Putamen (tissue), 1 donor: ENCODE data around the gene ITGA3.
"Not testable (repeated sequence)": the region's sequence is repeated elsewhere in the genome, so short reads cannot be mapped to it uniquely, and the experiment has no call there.

Experiments used
- DNase-seq: peaks from one replicate; pipeline ENCODE4 v3.0.0-alpha.2; 2016; ENCODE audit warnings: low spot score

The ITGA3 gene

GRCh38 chr17:50035421-50035879 lies 20.5 kb upstream of the ITGA3 start:
- DNase-seq: no peak

DNA sequence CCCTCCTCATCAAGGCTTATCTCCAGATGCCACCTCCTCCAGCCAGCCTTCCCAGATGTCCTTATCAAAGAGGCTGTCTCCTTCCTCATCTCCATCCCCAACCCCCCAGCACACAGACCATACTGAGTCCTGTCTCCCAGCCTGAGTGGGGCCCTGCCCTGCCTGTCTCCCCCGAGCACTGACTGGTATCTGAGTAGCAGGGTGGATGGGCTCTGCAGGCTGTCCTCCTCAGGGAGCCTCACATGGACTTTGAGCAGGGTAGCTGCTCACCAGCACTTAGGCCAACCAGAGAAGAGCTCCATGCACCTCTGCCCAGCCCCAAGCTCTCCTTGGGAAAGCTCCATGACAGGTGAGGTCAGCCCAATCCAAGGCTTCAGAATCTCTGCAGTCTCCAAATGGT lies 20.0 kb upstream of the ITGA3 start:
- no peak for DNase-seq

- DNase-seq: no peak
Observed at GRCh38 chr17:50036455-50037261, 19.3 kb upstream of the ITGA3 start.

- DNase-seq: no peak
Observed at GRCh38 chr17:50037321-50038107, 18.4 kb upstream of the ITGA3 start.

- DNase-seq: no peak
Observed at GRCh38 chr17:50039058-50039457, 16.9 kb upstream of the ITGA3 start.

GRCh38 chr17:50040496-50040895 lies 15.4 kb upstream of the ITGA3 start:
- DNase-seq: not testable (repeated sequence)

GRCh38 chr17:50042211-50042610 lies 13.7 kb upstream of the ITGA3 start:
- no peak for DNase-seq

DNA sequence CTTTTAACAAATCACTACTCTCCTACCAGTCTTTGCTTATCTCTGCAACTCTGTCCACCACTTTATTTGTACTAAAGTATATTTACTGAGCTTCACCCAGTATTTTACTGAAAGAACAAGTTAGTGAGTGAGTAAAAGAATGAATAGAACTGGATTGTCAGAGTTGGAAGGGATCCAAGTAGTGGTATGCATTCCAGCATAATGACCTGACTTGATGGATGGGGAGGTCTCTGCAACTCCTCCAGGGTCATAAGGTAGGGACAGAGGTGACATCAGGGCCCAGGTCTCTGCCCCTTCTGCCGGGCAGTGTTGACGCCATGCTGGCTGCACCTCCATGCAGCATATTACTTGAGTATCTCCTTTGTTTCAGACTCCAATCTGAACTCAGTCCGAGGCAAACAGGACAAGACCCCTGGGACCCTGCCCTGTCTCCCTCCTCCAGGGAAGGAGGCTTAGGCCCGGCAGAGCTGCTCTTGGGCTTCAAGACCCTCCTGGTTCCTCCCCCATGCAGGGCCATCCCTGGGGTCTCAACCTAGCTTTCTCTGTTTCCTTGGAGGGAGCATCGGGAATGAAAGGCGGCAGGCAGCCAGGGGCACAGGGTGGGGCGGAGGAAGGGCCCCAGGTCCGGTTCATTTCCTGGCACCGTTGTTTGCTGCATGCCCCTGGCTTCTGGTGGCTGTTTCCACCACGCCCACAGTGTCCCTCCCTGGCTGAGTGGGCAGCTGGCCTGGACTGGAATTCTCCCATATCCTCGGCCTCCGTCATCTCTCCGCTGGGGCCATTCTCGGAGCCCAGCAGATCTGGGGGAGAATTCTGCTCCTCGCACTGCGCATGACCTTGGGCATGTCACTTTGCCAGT lies 12.4 kb upstream of the ITGA3 start:
- no peak for DNase-seq

DNA sequence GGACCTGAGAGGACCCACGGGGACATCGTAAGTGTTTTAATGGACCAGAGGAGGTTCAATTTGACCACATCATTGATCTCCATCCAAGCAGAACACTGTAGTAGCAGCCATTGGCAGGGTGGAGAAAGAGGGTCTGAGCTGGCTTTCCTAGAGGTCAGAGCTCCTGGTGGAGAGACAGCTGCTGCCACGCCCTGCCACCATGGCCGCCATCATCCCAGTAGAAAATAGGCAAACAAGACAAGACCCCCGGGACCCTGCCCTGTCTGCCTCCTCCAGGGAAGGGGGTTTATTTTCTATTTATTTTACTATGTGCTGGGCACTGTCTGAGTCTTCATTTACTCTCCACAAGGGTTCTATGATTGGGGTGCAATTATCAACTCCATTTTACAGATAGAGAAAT lies 11.4 kb upstream of the ITGA3 start:
- DNase-seq: no peak

DNA sequence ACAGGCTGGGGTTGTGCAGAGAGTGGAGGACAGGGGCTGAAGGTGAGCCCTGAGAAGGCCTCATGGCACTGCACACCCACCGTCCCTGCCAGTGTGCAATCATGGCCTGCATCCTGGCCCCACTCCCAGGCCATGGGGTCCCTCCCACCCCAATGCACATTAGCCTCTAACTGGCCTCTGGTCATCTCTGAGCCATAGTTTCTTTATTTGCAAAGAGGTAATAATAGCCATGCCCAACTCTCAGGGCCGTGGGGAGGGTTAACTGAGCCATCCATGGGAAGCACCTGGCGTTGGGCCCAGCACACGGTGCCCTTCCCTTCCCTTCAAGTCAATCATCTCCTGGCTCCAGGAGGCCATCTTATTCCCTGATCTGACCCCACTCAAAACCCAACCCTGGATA lies 10.8 kb upstream of the ITGA3 start:
- DNase-seq: no peak

DNA sequence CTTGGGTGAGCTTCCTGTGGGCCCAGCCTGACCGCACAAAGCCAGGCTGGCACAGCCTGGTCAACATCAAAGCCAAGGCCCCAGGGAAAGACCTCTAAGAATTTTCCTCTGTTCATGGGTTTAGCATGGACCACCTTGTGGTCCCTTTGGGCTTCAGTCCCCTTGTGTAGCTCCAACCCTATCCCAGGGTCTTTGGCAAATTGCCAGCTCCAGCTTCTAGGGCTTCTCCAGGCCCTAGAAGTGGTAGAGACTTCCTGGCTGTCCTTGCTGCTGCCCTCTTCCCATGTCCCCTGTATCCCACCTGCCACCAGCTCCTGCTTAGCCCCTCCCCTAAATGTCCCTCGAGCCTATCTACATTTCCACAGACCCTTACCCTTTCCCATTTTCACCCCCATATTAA lies 9.7 kb upstream of the ITGA3 start:
- no peak for DNase-seq

GRCh38 chr17:50046667-50047066 lies 9.2 kb upstream of the ITGA3 start:
- DNase-seq: no peak

DNA sequence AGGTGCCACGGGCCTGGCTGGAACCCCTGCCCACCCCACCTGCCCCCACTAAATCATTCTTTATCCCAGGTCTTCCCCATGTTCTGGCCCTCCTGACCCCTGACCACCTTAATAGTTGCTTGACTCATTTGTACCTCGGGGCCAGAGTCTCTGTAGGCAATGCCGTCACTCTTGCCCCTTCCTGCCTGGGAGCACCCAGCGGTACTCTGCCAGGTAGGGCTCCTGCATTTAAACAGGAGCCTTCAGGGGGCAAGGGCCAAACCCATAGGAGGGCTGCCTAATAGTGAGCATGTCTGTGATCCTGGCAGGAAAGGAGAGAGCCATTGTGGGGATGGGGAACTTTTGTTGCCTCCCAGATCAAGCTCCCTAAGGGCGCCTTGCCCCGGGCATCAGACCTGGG lies 8.8 kb upstream of the ITGA3 start:
- DNase-seq: no peak

DNA sequence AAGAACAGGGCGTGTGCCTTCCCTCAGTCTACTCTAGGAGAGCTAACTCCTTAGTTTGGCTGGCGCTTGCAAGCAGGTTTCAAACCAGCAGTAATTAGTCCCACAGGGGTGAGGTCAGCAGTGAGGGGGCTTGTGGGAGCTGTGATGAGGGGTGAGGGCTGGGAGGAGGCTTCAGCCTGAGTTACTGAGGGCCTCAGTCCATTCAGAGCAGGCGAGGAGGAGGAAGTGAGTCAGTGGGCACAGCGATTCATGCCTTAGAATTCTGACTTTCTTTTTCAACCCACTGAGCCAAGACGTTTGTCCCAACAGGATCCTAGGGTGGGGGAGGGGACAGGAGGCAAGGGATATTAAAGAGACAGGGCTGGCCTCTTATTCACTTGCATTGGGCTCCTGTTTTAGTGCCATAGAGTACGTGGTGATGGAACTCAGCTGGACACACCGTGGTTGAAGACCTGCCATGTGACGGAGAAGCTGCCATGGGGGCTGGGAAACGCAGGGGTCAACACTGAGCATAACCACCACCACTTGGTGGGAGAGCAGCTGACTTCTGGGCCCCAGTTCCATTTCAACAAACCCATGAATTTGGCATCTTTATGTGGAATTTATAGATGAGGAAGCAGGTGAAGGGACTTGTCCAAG lies 8.3 kb upstream of the ITGA3 start:
- no peak for DNase-seq

DNA sequence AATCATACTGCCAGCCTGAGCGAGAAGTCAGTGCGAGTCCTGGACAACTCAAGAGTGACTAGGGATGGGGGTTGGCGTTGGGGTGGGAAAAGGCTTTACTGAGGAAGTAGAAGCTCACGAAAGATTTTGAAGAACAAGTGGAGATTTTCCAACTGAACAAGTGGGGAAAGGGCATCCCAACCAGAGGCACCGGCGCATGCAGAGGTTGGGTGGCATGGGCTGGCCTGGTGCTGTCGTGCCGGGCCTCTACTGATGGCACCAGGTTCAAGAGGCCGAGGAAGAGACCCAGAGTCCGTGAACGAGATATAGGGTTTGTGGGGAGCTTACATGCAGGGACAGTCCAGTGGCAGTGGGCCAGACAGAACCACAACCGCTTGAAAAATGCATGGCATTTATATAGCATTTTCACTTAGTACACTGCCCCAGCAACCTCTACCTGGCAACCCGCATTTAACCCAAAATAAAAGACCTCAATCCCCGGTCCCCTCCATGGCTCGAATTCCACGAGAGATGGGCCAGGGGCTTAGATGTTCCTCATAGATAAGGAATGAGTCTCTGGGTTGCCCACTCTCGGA lies 7.7 kb upstream of the ITGA3 start:
- no peak for DNase-seq

DNA sequence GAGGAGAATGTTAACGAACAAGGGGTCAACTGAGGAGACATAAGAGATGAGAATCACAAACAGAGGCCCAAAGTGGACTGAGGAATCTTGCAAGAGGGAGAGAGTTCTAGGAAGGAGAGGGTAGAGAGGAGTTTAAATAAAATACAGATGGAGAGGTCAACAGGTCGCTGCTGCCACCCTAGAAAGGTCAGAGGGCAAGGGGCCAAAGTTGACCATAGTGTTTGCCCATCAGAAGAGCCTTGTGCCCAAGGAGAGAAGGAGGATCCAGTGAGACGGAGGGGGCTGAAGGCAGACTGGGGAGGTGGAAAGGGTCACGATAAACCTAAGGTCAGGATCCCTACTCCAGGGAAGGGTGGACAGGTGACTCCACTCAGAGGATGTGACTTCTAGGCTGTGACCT lies 6.9 kb upstream of the ITGA3 start:
- no peak for DNase-seq

- DNase-seq: no peak
Observed at GRCh38 chr17:50049636-50050035, 6.3 kb upstream of the ITGA3 start.

- DNase-seq: no peak
Observed at GRCh38 chr17:50050431-50051032, 5.4 kb upstream of the ITGA3 start.

DNA sequence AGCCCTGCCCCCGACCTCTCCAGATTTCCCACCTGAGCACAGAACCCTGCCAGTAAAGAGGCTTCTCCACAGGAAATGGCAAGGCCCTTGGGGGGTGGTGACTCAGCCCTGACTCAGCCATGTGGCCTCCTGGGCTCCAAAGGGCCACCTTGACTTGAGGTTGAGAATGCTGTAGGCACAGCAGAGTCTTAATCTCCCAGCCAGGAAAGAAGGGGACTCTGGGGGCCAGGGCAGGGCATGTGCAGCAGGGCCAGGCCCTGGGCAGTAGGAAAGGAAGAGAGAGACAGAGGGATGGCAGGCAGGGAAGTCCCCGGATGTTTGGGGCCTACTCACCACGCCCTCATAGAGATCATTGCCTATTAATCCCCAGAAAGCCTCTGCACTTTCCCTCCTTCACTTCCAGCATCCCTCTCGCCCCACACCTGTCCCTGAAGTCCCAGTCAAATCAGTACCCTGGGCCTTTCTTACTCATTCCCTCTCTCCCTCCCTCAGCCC lies 4.8 kb upstream of the ITGA3 start:
- no peak for DNase-seq

GRCh38 chr17:50051606-50052005 lies 4.3 kb upstream of the ITGA3 start:
- DNase-seq: no peak

DNA sequence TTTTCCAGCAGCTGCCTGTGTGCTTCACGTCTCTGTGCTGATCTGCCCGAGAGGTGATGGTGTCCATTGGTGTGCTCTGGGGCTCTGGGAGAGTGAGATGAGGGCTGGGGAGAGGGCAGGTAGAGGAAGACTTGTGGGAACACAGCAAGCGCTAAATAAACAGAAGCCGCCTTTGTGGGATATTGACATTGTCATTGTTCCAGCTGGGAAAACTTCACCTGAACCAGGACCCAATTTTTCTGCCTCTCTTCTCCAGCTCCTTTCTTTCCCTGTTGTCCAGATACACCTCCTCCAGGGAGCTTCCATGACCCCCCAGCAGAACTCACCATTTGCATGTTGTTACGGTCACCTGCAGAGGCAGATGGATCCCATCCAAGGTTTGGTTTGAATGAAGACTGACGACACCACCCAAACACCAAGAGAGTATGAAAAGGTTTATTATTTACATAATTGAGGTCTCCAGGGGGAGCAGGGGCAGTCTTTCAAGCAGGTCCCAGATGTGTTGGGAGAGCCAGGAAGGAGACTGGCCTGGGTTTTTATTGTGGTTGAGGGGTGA lies 3.6 kb upstream of the ITGA3 start:
- no peak for DNase-seq
